BLaER1 treated with 17β-estradiol and CSF1 and Interleukin-3, amounts not matched to agents 10 nM and 100 nM (cell line): ENCODE results near the gene PDGFRB.
A peak's percentile ranks its signal among the peaks of the same experiment; 100 is the strongest.

ENCODE experiments used
- H3K27ac ChIP-seq, 11 experiments: shearing (Covaris generic); formaldehyde crosslinking; 2 replicates each; pipeline ENCODE4 v1.8.1; 2022
- H3K27me3 ChIP-seq, 11 experiments: shearing (Covaris generic); formaldehyde crosslinking; 2 replicates each; pipeline ENCODE4 v1.8.1; 2022
- H3K36me3 ChIP-seq, 11 experiments: shearing (Covaris generic); formaldehyde crosslinking; 2 replicates each; pipeline ENCODE4 v1.8.1; 2022
- H3K4me1 ChIP-seq, 10 experiments: shearing (Covaris generic); formaldehyde crosslinking; 2 replicates each; pipeline ENCODE4 v1.8.1; 2022
- H3K4me2 ChIP-seq, 11 experiments: shearing (Covaris generic); formaldehyde crosslinking; 2 replicates each; pipeline ENCODE4 v1.8.1; 2022
- H3K4me3 ChIP-seq, 10 experiments: shearing (Covaris generic); formaldehyde crosslinking; 2 replicates each; pipeline ENCODE4 v1.8.1; 2022
- H3K9ac ChIP-seq, 11 experiments: shearing (Covaris generic); formaldehyde crosslinking; 2 replicates each; pipeline ENCODE4 v1.8.1; 2022
- H3K9me3 ChIP-seq, 11 experiments: shearing (Covaris generic); formaldehyde crosslinking; replicated peaks in 1 of 11; 2 replicates each; pipeline ENCODE4 v1.8.1; 2022
- H4K20me1 ChIP-seq, 11 experiments: shearing (Covaris generic); formaldehyde crosslinking; 2 replicates each; pipeline ENCODE4 v1.8.1; 2022
- Cebpa-rat ChIP-seq, 11 experiments: shearing (Covaris generic); IDR thresholded peaks; 2 replicates each; pipeline ENCODE4 v1.8.1; 2022

Gene PDGFRB

DNA sequence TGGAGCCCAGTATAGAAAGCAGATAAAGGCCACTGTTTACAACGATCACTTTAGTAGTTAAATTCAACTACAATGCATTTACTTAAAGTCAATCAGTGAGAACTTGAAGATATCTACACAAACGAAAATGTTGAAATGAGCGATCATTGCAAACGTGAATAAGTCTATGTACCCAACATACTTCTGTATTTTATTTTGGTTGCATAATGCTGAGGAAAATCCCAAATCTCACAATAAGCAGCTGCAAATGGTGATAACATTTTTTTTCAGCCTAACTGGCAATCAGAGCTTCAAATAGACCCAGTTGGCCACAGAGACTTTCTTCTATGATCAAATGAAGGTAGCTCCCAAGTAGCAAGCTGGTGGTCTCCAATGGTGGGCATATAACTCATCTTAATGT, 32.1 kb downstream of the PDGFRB start:
- Histone ChIP-seq H4K20me1 (no peaks in the 10 kb centered on the region), H3K4me2 (peak overlapping the region in 3 of 11 experiments; percentile 60 to 85 (median 80); a peak in 5 of 22 replicates), H3K36me3 (peaks cover 0 to 98% (median 94%) of the 10 kb centered on the region in 11 experiments; a peak in 18 of 22 replicates), H3K4me3 (no peak overlapping the region), H3K9me3 (no peaks in the 10 kb centered on the region), H3K27me3 (no peaks in the 10 kb centered on the region), H3K27ac (peak overlapping the region in 6 of 11 experiments; percentile 26 to 76 (median 58); a peak in 8 of 22 replicates), H3K4me1 (peaks cover 0 to 57% (median 21%) of the 10 kb centered on the region in 10 experiments; a peak in 16 of 20 replicates), H3K9ac (peak overlapping the region in 4 of 11 experiments; percentile 35 to 51 (median 40); a peak in 6 of 22 replicates)
- no peak for TF ChIP-seq Cebpa-rat (IDR thresholded peaks at IDR 0.05)

DNA sequence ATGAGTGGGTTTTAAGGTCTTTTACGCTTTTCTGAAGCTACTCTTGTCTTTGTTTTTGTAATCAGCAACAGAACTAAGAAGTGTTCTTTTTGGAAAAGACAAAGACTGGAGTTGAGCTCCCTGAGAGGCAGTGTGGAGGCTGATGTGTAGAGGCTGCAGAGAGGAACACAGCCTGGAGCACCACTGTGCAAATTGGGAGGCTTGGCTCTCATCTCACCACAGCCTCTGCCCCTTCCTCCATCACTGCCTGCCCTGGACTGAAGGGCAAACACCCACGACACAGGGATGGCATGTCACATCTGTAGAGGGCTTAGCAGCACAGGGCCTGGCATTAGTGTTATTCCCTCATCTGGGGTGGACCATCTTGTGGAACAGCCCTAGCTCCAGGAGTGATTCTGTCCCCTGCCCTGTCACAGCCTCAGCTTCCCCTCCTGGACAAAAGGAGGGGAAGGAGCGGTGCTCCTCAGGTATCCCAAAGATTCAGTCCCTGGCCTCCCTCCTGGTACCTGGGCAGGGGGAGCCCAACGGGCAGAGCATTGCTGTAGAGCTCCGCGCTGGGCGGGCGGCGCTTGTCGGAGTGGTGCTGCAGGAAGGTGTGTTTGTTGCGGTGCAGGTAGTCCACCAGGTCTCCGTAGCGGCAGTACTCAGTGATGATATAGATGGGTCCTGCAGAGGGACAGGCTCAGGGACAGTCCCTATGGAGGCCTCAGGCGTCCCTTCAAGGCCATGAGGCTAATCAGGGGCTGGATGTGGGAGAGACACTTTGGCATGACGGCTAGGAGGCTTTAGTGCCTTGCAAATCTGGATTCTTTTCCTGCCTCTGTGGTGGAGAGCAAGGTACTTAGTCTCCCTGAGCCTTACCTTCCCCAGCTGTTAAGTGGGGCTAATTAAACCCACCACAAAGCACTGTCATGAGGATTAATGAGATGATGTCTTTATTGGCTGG, 32.8 kb downstream of the PDGFRB start:
- no peak for TF ChIP-seq Cebpa-rat (IDR thresholded peaks at IDR 0.05)
- Histone ChIP-seq H3K9ac (peak overlapping the region in 8 of 11 experiments; percentile 5 to 28 (median 15); a peak in 7 of 22 replicates), H3K27ac (peak overlapping the region in 9 of 11 experiments; percentile 9 to 58 (median 43); a peak in 12 of 22 replicates), H3K36me3 (peaks cover 0 to 98% (median 94%) of the 10 kb centered on the region in 11 experiments; a peak in 18 of 22 replicates), H4K20me1 (no peaks in the 10 kb centered on the region), H3K4me3 (no peak overlapping the region), H3K27me3 (no peaks in the 10 kb centered on the region), H3K9me3 (no peaks in the 10 kb centered on the region), H3K4me2 (peak overlapping the region in 5 of 11 experiments; percentile 3 to 85 (median 56); a peak in 7 of 22 replicates), H3K4me1 (peaks cover 0 to 55% (median 13%) of the 10 kb centered on the region in 10 experiments; a peak in 10 of 20 replicates)

DNA sequence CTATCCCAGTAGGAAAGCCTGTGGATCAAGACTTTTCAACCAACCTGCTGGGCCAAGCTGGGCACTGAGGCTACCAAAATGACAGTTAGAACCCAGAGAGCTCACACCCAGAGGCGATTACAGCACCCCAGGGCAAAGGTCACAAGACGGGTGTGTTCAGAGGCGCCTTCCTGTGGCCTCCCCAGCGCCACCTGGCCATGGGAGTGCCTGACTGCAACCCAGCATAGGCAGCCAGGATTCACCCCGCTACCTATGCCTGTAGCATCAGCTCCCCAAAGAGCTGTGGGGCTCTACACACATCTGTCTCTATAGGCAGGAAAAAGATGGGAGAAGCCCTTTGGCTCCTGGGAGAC, 33.5 kb downstream of the PDGFRB start:
- Histone ChIP-seq H3K4me1 (peaks cover 0 to 62% (median 13%) of the 10 kb centered on the region in 10 experiments; a peak in 10 of 20 replicates), H3K27me3 (no peaks in the 10 kb centered on the region), H3K27ac (peak overlapping the region in 8 of 11 experiments; percentile 7 to 58 (median 36); a peak in 11 of 22 replicates), H4K20me1 (no peaks in the 10 kb centered on the region), H3K4me2 (peak overlapping the region in 5 of 11 experiments; percentile 3 to 85 (median 56); a peak in 7 of 22 replicates), H3K4me3 (no peak overlapping the region), H3K36me3 (peaks cover 0 to 98% (median 96%) of the 10 kb centered on the region in 11 experiments; a peak in 18 of 22 replicates), H3K9me3 (no peaks in the 10 kb centered on the region), H3K9ac (peak overlapping the region in 6 of 11 experiments; percentile 5 to 28 (median 17); a peak in 4 of 22 replicates)
- no peak for TF ChIP-seq Cebpa-rat (IDR thresholded peaks at IDR 0.05)

DNA sequence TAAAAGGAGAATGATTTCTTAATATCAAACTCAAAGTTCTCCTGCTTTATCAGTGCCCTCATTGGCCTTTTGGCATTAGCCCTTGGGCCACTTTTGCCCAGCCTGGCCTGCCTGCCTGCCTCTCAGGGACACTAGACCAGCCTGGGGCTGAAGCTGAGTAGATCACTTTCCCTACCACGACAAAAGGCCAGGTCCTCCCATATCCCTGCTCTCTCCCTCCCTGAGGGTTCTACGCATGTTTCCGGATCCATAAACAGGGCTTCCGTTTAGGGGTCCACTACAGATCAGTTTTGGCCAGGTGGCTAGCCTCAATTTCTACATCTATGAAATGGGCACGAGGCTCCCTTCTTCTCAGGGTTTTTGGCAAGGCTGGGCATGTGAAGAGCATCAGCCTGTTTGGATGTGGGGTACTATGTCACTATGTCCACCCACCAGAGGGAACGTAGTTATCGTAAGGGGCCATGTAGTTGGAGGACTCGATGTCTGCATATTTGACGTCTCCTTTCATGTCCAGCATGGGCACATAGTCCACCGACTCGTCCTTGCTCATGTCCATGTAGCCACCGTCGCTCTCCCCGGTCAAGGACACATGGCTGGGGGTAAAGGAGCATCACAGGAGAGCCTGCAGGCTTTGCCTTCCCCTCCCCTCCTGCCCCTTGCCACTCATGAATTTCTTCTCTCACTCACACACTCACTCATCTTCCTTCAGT, 34.0 kb downstream of the PDGFRB start:
- Histone ChIP-seq H3K9ac (peak overlapping the region in 4 of 11 experiments; percentile 18 to 28 (median 21); a peak in 2 of 22 replicates), H3K4me3 (no peak overlapping the region), H3K27ac (peak overlapping the region in 9 of 11 experiments; percentile 7 to 58 (median 28); a peak in 9 of 22 replicates), H3K4me1 (peaks cover 0 to 67% (median 13%) of the 10 kb centered on the region in 10 experiments; a peak in 10 of 20 replicates), H3K36me3 (peaks cover 0 to 98% (median 96%) of the 10 kb centered on the region in 11 experiments; a peak in 18 of 22 replicates), H3K4me2 (peak overlapping the region in 5 of 11 experiments; percentile 3 to 85 (median 56); a peak in 6 of 22 replicates), H4K20me1 (no peaks in the 10 kb centered on the region), H3K9me3 (no peaks in the 10 kb centered on the region), H3K27me3 (no peaks in the 10 kb centered on the region)
- TF ChIP-seq Cebpa-rat (IDR thresholded peaks at IDR 0.05), result no peak

DNA sequence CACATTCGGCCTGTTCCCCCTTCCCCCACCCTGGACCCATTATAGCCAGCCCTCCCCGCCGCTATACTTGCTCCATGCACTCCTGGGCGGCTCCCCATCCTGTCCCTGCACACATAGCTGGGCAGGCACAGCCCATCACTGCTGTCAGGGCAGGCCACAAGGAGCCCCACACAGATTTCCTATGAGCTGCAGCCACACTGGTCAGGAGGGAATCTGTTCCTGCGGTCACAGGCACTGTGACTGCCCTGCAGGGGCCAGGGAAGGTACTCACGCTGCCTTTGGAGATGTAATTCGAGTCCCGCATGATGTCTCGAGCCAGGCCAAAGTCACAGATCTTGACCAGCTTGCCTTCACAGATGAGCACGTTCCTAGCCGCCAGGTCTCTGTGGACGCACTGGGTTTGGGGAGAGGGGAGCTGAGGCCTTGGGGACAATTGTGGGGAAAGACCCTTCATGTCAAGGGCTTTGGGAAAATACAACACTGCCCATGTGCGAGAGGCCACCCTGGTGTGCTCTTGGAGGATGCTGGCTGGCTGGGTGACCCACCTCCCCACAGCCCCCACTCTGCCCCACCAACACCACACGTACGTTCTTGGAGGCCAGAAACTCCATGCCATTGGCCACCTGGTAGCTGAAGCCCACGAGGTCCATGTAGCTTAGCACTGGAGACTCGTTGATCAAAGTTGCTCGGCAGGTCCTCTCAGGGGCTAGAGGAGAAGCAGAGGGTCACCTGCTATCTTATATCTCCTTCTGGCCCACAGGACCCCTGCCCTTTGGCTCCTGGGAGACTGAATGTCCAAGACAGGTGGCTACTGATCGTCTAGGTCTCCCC, 34.8 kb downstream of the PDGFRB start:
- Histone ChIP-seq H3K9me3 (no peaks in the 10 kb centered on the region), H3K4me2 (no peak overlapping the region), H3K27ac (peak overlapping the region in 4 of 11 experiments; percentile 3 to 58 (median 28); a peak in 2 of 22 replicates), H3K36me3 (peaks cover 0 to 97% (median 94%) of the 10 kb centered on the region in 11 experiments; a peak in 18 of 22 replicates), H4K20me1 (no peaks in the 10 kb centered on the region), H3K27me3 (no peaks in the 10 kb centered on the region), H3K9ac (peak overlapping the region in 2 of 11 experiments; percentile 18 to 32; a peak in 1 of 22 replicates), H3K4me1 (peaks cover 0 to 69% (median 13%) of the 10 kb centered on the region in 10 experiments; a peak in 10 of 20 replicates), H3K4me3 (no peak overlapping the region)
- TF ChIP-seq Cebpa-rat (IDR thresholded peaks at IDR 0.05), result no peak

DNA sequence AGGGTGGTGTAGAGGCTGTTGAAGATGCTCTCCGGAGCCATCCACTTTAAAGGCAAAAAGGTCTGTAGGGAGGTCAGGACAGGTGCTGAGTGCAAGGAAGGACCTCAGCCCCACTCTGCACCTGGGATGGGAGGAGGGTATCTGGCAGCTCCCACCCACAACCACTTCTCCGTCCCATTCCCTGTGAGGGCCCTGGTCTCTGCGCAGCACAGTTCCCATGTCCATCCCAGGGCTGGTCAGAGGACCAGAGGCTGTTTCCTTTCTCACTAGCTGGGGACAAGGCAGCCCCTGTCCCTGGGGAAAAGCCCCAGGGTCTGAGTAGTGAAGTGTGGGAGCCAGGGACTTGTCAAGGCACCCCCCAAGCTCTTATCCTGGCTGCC, 35.6 kb downstream of the PDGFRB start:
- Histone ChIP-seq H3K4me1 (peaks cover 0 to 68% (median 18%) of the 10 kb centered on the region in 10 experiments; a peak in 13 of 20 replicates), H3K27ac (peak overlapping the region in 4 of 11 experiments; percentile 5 to 58 (median 18); a peak in 4 of 22 replicates), H4K20me1 (no peaks in the 10 kb centered on the region), H3K9ac (peak overlapping the region in 2 of 11 experiments; percentile 24 to 32; a peak in 1 of 22 replicates), H3K4me3 (no peak overlapping the region), H3K9me3 (no peaks in the 10 kb centered on the region), H3K27me3 (no peaks in the 10 kb centered on the region), H3K36me3 (peaks cover 0 to 97% (median 94%) of the 10 kb centered on the region in 11 experiments; a peak in 18 of 22 replicates), H3K4me2 (no peak overlapping the region)
- no peak for TF ChIP-seq Cebpa-rat (IDR thresholded peaks at IDR 0.05)

DNA sequence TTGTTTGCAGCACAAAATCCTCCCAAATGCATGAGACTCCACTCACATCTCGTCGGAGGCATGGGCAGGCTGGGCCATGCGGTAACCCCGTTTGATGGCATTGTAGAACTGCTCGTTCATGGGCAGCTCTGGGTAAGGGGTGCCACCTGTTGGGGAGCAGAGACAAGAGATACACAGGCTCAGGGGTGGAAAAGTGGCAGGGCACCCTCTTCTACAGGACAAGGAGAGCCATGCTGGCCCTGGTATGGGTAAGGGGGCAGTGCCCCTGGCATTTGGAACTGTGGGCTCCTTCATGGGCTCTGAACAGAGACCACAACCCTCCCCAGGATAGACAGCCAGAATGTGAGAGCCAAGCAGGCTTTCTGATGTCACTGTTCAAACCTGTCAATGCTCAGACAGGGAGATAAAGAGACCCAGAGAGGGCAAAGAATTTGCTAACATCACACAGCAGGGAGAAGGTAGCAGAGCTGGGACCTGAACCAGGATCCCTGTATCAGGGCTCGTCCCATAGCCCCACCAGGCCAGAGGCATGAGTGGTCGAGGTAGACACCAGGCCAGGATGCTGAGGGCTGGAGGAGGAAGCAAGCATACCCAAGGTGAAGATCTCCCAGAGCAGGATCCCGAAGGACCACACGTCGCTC, 36.1 kb downstream of the PDGFRB start:
- no peak overlapping the region for H3K4me3 ChIP-seq
- H3K27me3 ChIP-seq, result no peaks in the 10 kb centered on the region
- H3K36me3 ChIP-seq, result peaks cover 0 to 99% (median 96%) of the 10 kb centered on the region in 11 experiments; a peak in 18 of 22 replicates
- H3K4me1 ChIP-seq, result peaks cover 3 to 73% (median 23%) of the 10 kb centered on the region in 10 experiments; a peak in 18 of 20 replicates
- H4K20me1 ChIP-seq, result no peaks in the 10 kb centered on the region
- peak overlapping the region in 3 of 11 experiments; percentile 6 to 22 (median 13); a peak in 3 of 22 replicates for H3K27ac ChIP-seq
- H3K9me3 ChIP-seq, result no peaks in the 10 kb centered on the region
- H3K9ac ChIP-seq, result 0 out of 22 replicates have a peak overlapping the region, but pooled peaks of 2 of the 11 experiments have one; percentile 15 to 24
- peak overlapping the region in 2 of 11 experiments; percentile 0 to 17; a peak in 1 of 22 replicates for H3K4me2 ChIP-seq
- no peak for TF ChIP-seq Cebpa-rat (IDR thresholded peaks at IDR 0.05)
